IMR-90 (cell line): ENCODE results near the gene COG3. TPM values are rescaled to one million over a fixed set of nuclear protein-coding genes. Genes with fewer than 3 reads are reported as not detected.

ENCODE experiments used
- ATAC-seq: fragments of 200-7000 bp; cut with Tn5 transposase; 2 replicates; pipeline ENCODE4 v1.9.1; 2020; ENCODE audit warnings: low read depth, mild to moderate bottlenecking, moderate library complexity
- BruUV-seq: library from RNA; stranded (reverse); fragments of 400-500 nt; replicated peaks from 2 replicates; lab custom pipeline; 2021; lab: Mats Ljungman, UMichigan
- CTCF ChIA-PET: fragments of 300-600 bp; formaldehyde crosslinking; extraction: SDS; loops from one replicate; lab custom pipeline; 2021; ENCODE audit warnings: antibody characterized with exemption; lab: Yijun Ruan, JAX
- POLR2A ChIA-PET: fragments of 300-600 bp; sonication (Branson Sonifier 250); formaldehyde crosslinking; loops from one replicate; lab custom pipeline; 2022; ENCODE audit warnings: antibody characterized with exemption; ENCODE audit not compliant: unreplicated experiment; lab: Charles Lee
- DNase-seq: peaks from one replicate; pipeline ENCODE4 v3.0.0; 2013
- H2AFZ ChIP-seq: replicated peaks from 2 replicates; pipeline ENCODE3; 2013; ENCODE audit warnings: low read length, mild to moderate bottlenecking; ENCODE audit not compliant: poor library complexity
- H2AK5ac ChIP-seq: 2 replicates; pipeline ENCODE4 v1.6.1; 2013; ENCODE audit warnings: low read depth, low read length, inconsistent platforms
- H2AK9ac ChIP-seq: replicated peaks from 2 replicates; pipeline ENCODE3; 2013; ENCODE audit warnings: mild to moderate bottlenecking, low read depth, low read length, moderate library complexity; ENCODE audit not compliant: poor library complexity
- H2BK120ac ChIP-seq: 2 replicates; pipeline ENCODE4 v1.6.1; 2013; ENCODE audit warnings: low read depth, low read length, inconsistent platforms
- H2BK15ac ChIP-seq: 3 replicates; pipeline ENCODE4 v1.6.1; 2013; ENCODE audit warnings: low read depth, low read length, inconsistent platforms
- H2BK20ac ChIP-seq: 2 replicates; pipeline ENCODE4 v1.6.1; 2013; ENCODE audit warnings: low read depth, mild to moderate bottlenecking, inconsistent platforms, low read length, moderate library complexity
- H2BK5ac ChIP-seq: 2 replicates; pipeline ENCODE4 v1.6.1; 2013; ENCODE audit warnings: mild to moderate bottlenecking, low read depth, low read length, inconsistent platforms; ENCODE audit not compliant: poor library complexity, severe bottlenecking
- H3K14ac ChIP-seq: replicated peaks from 2 replicates; pipeline ENCODE4 v1.6.1; 2013; ENCODE audit warnings: low read depth, low read length, inconsistent platforms
- H3K18ac ChIP-seq: 2 replicates; pipeline ENCODE4 v1.6.1; 2013; ENCODE audit warnings: low read depth, low read length, control low read depth
- H3K23ac ChIP-seq: 2 replicates; pipeline ENCODE4 v1.6.1; 2013; ENCODE audit warnings: low read depth, low read length, inconsistent platforms
- H3K27ac ChIP-seq: 2 replicates; pipeline ENCODE4 v1.5.1; 2013; ENCODE audit warnings: mild to moderate bottlenecking, control low read depth, low read length; ENCODE audit not compliant: insufficient read depth
- H3K27me3 ChIP-seq: 2 replicates; pipeline ENCODE4 v1.6.1; 2013; ENCODE audit warnings: low read length; ENCODE audit not compliant: control insufficient read depth, insufficient read depth
- H3K36me3 ChIP-seq: 2 replicates; pipeline ENCODE4 v1.6.1; 2013; ENCODE audit warnings: low read length, mixed read lengths; ENCODE audit not compliant: control insufficient read depth, insufficient read depth
- H3K4ac ChIP-seq: 2 replicates; pipeline ENCODE4 v1.6.1; 2013; ENCODE audit warnings: low read depth, low read length, inconsistent platforms
- H3K4me1 ChIP-seq: 2 replicates; pipeline ENCODE4 v1.6.1; 2013; ENCODE audit warnings: low read length, mixed read lengths; ENCODE audit not compliant: control insufficient read depth, insufficient read depth
- H3K4me2 ChIP-seq: 2 replicates; pipeline ENCODE4 v1.6.1; 2013; ENCODE audit warnings: low read depth, mild to moderate bottlenecking, control low read depth, low read length, moderate library complexity
- H3K4me3 ChIP-seq: 2 replicates; pipeline ENCODE4 v1.5.1; 2013; ENCODE audit warnings: low read depth, mild to moderate bottlenecking, control low read depth, low read length, moderate library complexity; ENCODE audit not compliant: insufficient read depth
- H3K56ac ChIP-seq: 2 replicates; pipeline ENCODE4 v1.6.1; 2013; ENCODE audit warnings: low read length, inconsistent platforms; ENCODE audit not compliant: insufficient read depth; ENCODE audit errors: extremely low read depth
- H3K79me1 ChIP-seq, 2 experiments: 2 replicates each; pipeline ENCODE4 v1.6.1; 2013; ENCODE audit warnings: low read length in 2 of 2, inconsistent platforms in 1 of 2, low read depth in 1 of 2
- H3K9ac ChIP-seq: 2 replicates; pipeline ENCODE4 v1.6.1; 2013; ENCODE audit warnings: low read depth, low read length, control low read depth
- H3K9me1 ChIP-seq: 2 replicates; pipeline ENCODE4 v1.6.1; 2013; ENCODE audit warnings: low read length, inconsistent platforms; ENCODE audit not compliant: insufficient read depth
- H3K9me3 ChIP-seq: 2 replicates; pipeline ENCODE4 v1.6.1; 2013; ENCODE audit warnings: low read length; ENCODE audit not compliant: control insufficient read depth, insufficient read depth
- H4K20me1 ChIP-seq: 2 replicates; pipeline ENCODE4 v1.6.1; 2013; ENCODE audit warnings: low read length, inconsistent platforms; ENCODE audit not compliant: insufficient read depth
- H4K5ac ChIP-seq: 2 replicates; pipeline ENCODE4 v1.6.1; 2013; ENCODE audit warnings: mild to moderate bottlenecking, low read depth, low read length, control low read depth
- H4K8ac ChIP-seq, 2 experiments: 2 replicates each; pipeline ENCODE4 v1.6.1; 2013; ENCODE audit warnings: low read depth in 2 of 2, low read length in 2 of 2, control low read depth in 1 of 2, inconsistent platforms in 1 of 2
- H4K91ac ChIP-seq: 2 replicates; pipeline ENCODE4 v1.6.1; 2013; ENCODE audit warnings: low read depth, low read length, inconsistent platforms; ENCODE audit not compliant: insufficient read depth
- BHLHE40 ChIP-seq: fragments of 150-350 bp; IDR thresholded peaks from 2 replicates; pipeline ENCODE4 v1.6.1; 2016; ENCODE audit warnings: mild to moderate bottlenecking, low read depth, low read length
- CEBPB ChIP-seq: IDR thresholded peaks from 2 replicates; pipeline ENCODE4 v1.6.1; 2012; ENCODE audit warnings: low read depth, low read length, improper control_type of control experiment
- CHD1 ChIP-seq: IDR thresholded peaks from 2 replicates; pipeline ENCODE4 v1.6.1; 2012; ENCODE audit warnings: low read depth, low read length, improper control_type of control experiment
- FOS ChIP-seq: fragments of 150-350 bp; IDR thresholded peaks from 2 replicates; pipeline ENCODE4 v1.6.1; 2016; ENCODE audit warnings: low read depth, low read length
- MAFK ChIP-seq: IDR thresholded peaks from 2 replicates; pipeline ENCODE4 v1.6.1; 2012; ENCODE audit warnings: low read depth, low read length, improper control_type of control experiment
- MAZ ChIP-seq: IDR thresholded peaks from 2 replicates; pipeline ENCODE4 v1.6.1; 2012; ENCODE audit warnings: low read depth, mild to moderate bottlenecking, low read length, improper control_type of control experiment, moderate library complexity, borderline replicate concordance
- MXI1 ChIP-seq: IDR thresholded peaks from 2 replicates; pipeline ENCODE4 v1.6.1; 2012; ENCODE audit warnings: low read depth, mild to moderate bottlenecking, low read length, moderate library complexity, borderline replicate concordance
- NFE2L2 ChIP-seq: fragments of 150-350 bp; IDR thresholded peaks from 2 replicates; pipeline ENCODE4 v1.6.1; 2016; ENCODE audit warnings: low read depth, mild to moderate bottlenecking, low read length
- POLR2A ChIP-seq: IDR thresholded peaks from 2 replicates; pipeline ENCODE4 v1.6.1; 2012; ENCODE audit warnings: mild to moderate bottlenecking, low read depth, low read length
- RAD21 ChIP-seq: IDR thresholded peaks from 2 replicates; pipeline ENCODE4 v1.6.1; 2012; ENCODE audit warnings: low read length, improper control_type of control experiment
- RCOR1 ChIP-seq: IDR thresholded peaks from 2 replicates; pipeline ENCODE4 v1.6.1; 2012; ENCODE audit warnings: mild to moderate bottlenecking, low read length, improper control_type of control experiment; ENCODE audit not compliant: insufficient replicate concordance
- RFX5 ChIP-seq: IDR thresholded peaks from 2 replicates; pipeline ENCODE4 v1.8.0; 2012; ENCODE audit warnings: low read depth, mild to moderate bottlenecking, low read length, moderate library complexity
- SMC3 ChIP-seq: fragments of 150-350 bp; IDR thresholded peaks from 2 replicates; pipeline ENCODE4 v1.6.1; 2016; ENCODE audit warnings: low read depth, mild to moderate bottlenecking, antibody characterized with exemption, low read length, moderate library complexity
- WGBS, 2 experiments: methylation state at CpG; one replicate each; pipeline versions ENCODE4 v1.1.5 to v1.1.7; 2013; ENCODE audit warnings: missing lambda C conversion rate in 2 of 2; ENCODE audit not compliant: insufficient read length in 1 of 2; ENCODE audit errors: extremely low coverage in 2 of 2; 5-methylcytosine and 5-hydroxymethylcytosine counted together
- dilution Hi-C: fragments of 300-500 bp; cut with HindIII; formaldehyde crosslinking; loops from one replicate; pipeline ENCODE4 v1.14.3; 2018; ENCODE audit warnings: low sequenced_read_pairs; ENCODE audit not compliant: unreplicated experiment
- in situ Hi-C: fragments of 300-500 bp; cut with MboI; formaldehyde crosslinking; loops from 3 replicates; pipeline ENCODE4 v1.14.3; 2019; ENCODE audit warnings: low sequenced_read_pairs, inconsistent platforms, mixed read lengths
- intact Hi-C: fragments of 100-400 bp; cut with micrococcal nuclease; formaldehyde crosslinking; loops from 2 replicates; pipeline ENCODE4 v1.10.0; 2022
- polyA plus RNA-seq, 3 experiments: library from polyadenylated mRNA; depleted of rRNA; stranded (reverse); fragments of >200 nt; gene quantifications; 2 replicates each; pipeline ENCODE4 v1.2.3, GENCODE V29; 2012; ENCODE audit warnings: low replicate concordance in 1 of 3
- total RNA-seq: library from RNA; depleted of rRNA; stranded (reverse); fragments of >200 nt; gene quantifications from 2 replicates; pipeline ENCODE4 v1.2.3, GENCODE V29; 2012
- TF ChIP-seq, protein P1 (sequence below): fragments of 150-350 bp; IDR thresholded peaks from 2 replicates; pipeline ENCODE4 v1.6.1; 2016; ENCODE audit warnings: low read depth, mild to moderate bottlenecking, low read length, moderate library complexity, borderline replicate concordance
- TF ChIP-seq, protein P2 (sequence below): conservative IDR thresholded peaks from 2 replicates; pipeline ENCODE4 v1.5.1; 2012; ENCODE audit warnings: mild to moderate bottlenecking, low read depth, low read length, improper control_type of control experiment
- TF ChIP-seq, protein P3 (sequence below): fragments of 150-350 bp; IDR thresholded peaks from 2 replicates; pipeline ENCODE4 v1.6.1; 2017; ENCODE audit warnings: mild to moderate bottlenecking, antibody characterized with exemption, low read length, low read depth

COG3 gene
- total and polyA plus RNA-seq, 2 of the 4 experiments (the other 2 are of a cell fraction) = 21.7 to 31.9 TPM

DNA sequence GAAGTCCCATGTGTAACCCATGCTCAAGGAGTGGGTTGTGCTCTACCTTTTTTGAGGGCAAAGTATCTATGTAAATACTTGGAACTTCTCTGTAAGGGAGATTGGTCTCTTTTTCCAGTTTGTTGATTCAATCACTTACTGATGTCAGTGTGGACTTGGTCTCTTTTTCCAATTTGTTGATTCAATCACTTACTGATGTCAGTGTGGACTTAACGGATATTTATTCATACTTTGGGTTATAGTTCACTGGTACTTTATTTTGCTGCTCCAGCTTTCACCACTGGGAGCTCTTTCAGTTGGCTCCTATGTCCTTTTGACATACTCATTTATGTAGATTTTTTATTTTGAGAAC is 36.4 kb downstream of the COG3 start:
- no peak overlapping the region for H2BK15ac ChIP-seq
- H3K9me1 ChIP-seq = peaks cover 17% of the 10 kb centered on the region
- no TSS peak for BruUV-seq
- no peak overlapping the region for H3K4me3 ChIP-seq
- peak overlapping the region in 1 of 2 experiments; percentile 22; a peak in 2 of 4 replicates for H4K8ac ChIP-seq
- H3K9ac ChIP-seq = no peak overlapping the region
- CTCF ChIA-PET = interaction anchor here (0.8 kb wide), 1 partner anchor 10 kb away, joined by 3 read pairs; no protein-coding TSS in a partner anchor
- peaks cover 5% of the 10 kb centered on the region for H3K4me1 ChIP-seq
- 0 out of 2 replicates have a peak overlapping the region, but pooled peaks have one; percentile 29 for H3K14ac ChIP-seq
- H3K4me2 ChIP-seq = peak overlapping the region; percentile 45
- no CpG with 5 or more reads among the region's 1 CpG for WGBS, 2 experiments
- H4K20me1 ChIP-seq = peaks cover 14% of the 10 kb centered on the region; the same call in 1 of the 2 replicates
- DNase-seq = no peak
- no peak overlapping the region; the same call in 1 of the 2 replicates for H3K18ac ChIP-seq
- no peak overlapping the region for H2AFZ ChIP-seq
- no peak overlapping the region for H2AK9ac ChIP-seq
- no peak overlapping the region for H2BK20ac ChIP-seq
- 0 out of 2 replicates have a peak overlapping the region, but pooled peaks have one; percentile 3 for H2BK120ac ChIP-seq
- H3K23ac ChIP-seq = peak overlapping the region; percentile 3; the same call in 1 of the 2 replicates
- peak overlapping the region; percentile 42 for H3K4ac ChIP-seq
- POLR2A ChIA-PET = no interaction called here
- dilution Hi-C loops = no loop called here
- H3K9me3 ChIP-seq = no peaks in the 10 kb centered on the region
- peak; percentile 18 for ATAC-seq
- no peak overlapping the region; the same call in 1 of the 2 replicates for H2AK5ac ChIP-seq
- H2BK5ac ChIP-seq = peak overlapping the region; percentile 84
- H3K36me3 ChIP-seq = peaks cover 37% of the 10 kb centered on the region
- in situ Hi-C loops = no loop called here
- peaks cover 32 to 52% of the 10 kb centered on the region in 2 experiments for H3K79me1 ChIP-seq
- peak overlapping the region; percentile 44; the same call in 1 of the 2 replicates for H3K27ac ChIP-seq
- TF ChIP-seq RAD21 (no peak), BHLHE40 (no peak), CHD1 (no peak), FOS (no peak), MAZ (no peak), RFX5 (no peak), RCOR1 (no peak), MAFK (no peak), NFE2L2 (no peak), POLR2A (no peak), SMC3 (no peak), MXI1 (no peak), CEBPB (no peak)
- TF ChIP-seq, protein P1, sequence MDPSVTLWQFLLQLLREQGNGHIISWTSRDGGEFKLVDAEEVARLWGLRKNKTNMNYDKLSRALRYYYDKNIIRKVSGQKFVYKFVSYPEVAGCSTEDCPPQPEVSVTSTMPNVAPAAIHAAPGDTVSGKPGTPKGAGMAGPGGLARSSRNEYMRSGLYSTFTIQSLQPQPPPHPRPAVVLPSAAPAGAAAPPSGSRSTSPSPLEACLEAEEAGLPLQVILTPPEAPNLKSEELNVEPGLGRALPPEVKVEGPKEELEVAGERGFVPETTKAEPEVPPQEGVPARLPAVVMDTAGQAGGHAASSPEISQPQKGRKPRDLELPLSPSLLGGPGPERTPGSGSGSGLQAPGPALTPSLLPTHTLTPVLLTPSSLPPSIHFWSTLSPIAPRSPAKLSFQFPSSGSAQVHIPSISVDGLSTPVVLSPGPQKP = no peak
- TF ChIP-seq, protein P2, sequence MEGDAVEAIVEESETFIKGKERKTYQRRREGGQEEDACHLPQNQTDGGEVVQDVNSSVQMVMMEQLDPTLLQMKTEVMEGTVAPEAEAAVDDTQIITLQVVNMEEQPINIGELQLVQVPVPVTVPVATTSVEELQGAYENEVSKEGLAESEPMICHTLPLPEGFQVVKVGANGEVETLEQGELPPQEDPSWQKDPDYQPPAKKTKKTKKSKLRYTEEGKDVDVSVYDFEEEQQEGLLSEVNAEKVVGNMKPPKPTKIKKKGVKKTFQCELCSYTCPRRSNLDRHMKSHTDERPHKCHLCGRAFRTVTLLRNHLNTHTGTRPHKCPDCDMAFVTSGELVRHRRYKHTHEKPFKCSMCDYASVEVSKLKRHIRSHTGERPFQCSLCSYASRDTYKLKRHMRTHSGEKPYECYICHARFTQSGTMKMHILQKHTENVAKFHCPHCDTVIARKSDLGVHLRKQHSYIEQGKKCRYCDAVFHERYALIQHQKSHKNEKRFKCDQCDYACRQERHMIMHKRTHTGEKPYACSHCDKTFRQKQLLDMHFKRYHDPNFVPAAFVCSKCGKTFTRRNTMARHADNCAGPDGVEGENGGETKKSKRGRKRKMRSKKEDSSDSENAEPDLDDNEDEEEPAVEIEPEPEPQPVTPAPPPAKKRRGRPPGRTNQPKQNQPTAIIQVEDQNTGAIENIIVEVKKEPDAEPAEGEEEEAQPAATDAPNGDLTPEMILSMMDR = no peak
- TF ChIP-seq, protein P3, sequence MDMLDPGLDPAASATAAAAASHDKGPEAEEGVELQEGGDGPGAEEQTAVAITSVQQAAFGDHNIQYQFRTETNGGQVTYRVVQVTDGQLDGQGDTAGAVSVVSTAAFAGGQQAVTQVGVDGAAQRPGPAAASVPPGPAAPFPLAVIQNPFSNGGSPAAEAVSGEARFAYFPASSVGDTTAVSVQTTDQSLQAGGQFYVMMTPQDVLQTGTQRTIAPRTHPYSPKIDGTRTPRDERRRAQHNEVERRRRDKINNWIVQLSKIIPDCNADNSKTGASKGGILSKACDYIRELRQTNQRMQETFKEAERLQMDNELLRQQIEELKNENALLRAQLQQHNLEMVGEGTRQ = no peak
- no peak overlapping the region for H3K56ac ChIP-seq
- peak overlapping the region; percentile 42; the same call in 1 of the 2 replicates for H4K91ac ChIP-seq
- intact Hi-C loops = no loop called here
- H4K5ac ChIP-seq = no peak overlapping the region; the same call in 1 of the 2 replicates
- no peaks in the 10 kb centered on the region for H3K27me3 ChIP-seq
